Mucosa of descending colon (tissue), 3 donors: ENCODE data around the gene ENTPD2. TPM values are rescaled to one million over a fixed set of nuclear protein-coding genes. Genes with fewer than 3 reads are reported as not detected.

ENCODE experiments used
- ATAC-seq: fragments of 200-7000 bp; cut with Tn5 transposase; one replicate; pipeline ENCODE4 v1.9.1; 2020; ENCODE audit warnings: mild to moderate bottlenecking, moderate library complexity
- DNase-seq, 3 donors: peaks; one replicate each; pipeline ENCODE4 v3.0.0-alpha.2; 2020
- H3K36me3 ChIP-seq: fragments of 200-600 bp; one replicate; pipeline ENCODE4 v1.8.0; 2021; ENCODE audit warnings: low read depth, mild to moderate bottlenecking
- H3K4me1 ChIP-seq: fragments of 200-600 bp; one replicate; pipeline ENCODE4 v1.8.0; 2021; ENCODE audit warnings: low read depth, mild to moderate bottlenecking
- H3K4me3 ChIP-seq: fragments of 200-600 bp; one replicate; pipeline ENCODE4 v1.8.0; 2021; ENCODE audit warnings: mild to moderate bottlenecking
- H3K9me3 ChIP-seq: fragments of 200-600 bp; one replicate; pipeline ENCODE4 v1.8.0; 2021; ENCODE audit warnings: mild to moderate bottlenecking
- intact Hi-C, 2 donors: fragments of 100-400 bp; cut with DNase I in 1 of 2; cut with micrococcal nuclease in 1 of 2; formaldehyde crosslinking; loops; one replicate each; pipeline versions ENCODE4 v1.11.0 to v1.11.1; 2022; cut with DNase I, micrococcal nuclease
- total RNA-seq, 3 donors: library from RNA; stranded (reverse); fragmentation: NEBNext Ultra II Directional in 2 of 3; extraction: Animal tissue kit (Norgen Biotek cat#: 25700) in 2 of 3; gene quantifications; one replicate each; pipeline versions ENCODE4 v1.2.1 to v1.2.4, GENCODE V29; 2021 to 2023
- TF ChIP-seq, protein P1 (sequence below): fragments of 200-600 bp; IDR thresholded peaks from one replicate; pipeline ENCODE4 v1.8.0; 2022; ENCODE audit warnings: antibody characterized with exemption, mild to moderate bottlenecking
- donor health status: DM: no; HTN: no; CAD: no; lungs with moderate emphysema.
- donor health status: DM: no; HTN: no; CAD: no.
- donor health status: DM: no; HTN: yes; CAD: no.

ENTPD2 gene
- total RNA-seq, 3 donors from 2014 or later = 7.7 to 26.8 (median 10.7) TPM

DNA sequence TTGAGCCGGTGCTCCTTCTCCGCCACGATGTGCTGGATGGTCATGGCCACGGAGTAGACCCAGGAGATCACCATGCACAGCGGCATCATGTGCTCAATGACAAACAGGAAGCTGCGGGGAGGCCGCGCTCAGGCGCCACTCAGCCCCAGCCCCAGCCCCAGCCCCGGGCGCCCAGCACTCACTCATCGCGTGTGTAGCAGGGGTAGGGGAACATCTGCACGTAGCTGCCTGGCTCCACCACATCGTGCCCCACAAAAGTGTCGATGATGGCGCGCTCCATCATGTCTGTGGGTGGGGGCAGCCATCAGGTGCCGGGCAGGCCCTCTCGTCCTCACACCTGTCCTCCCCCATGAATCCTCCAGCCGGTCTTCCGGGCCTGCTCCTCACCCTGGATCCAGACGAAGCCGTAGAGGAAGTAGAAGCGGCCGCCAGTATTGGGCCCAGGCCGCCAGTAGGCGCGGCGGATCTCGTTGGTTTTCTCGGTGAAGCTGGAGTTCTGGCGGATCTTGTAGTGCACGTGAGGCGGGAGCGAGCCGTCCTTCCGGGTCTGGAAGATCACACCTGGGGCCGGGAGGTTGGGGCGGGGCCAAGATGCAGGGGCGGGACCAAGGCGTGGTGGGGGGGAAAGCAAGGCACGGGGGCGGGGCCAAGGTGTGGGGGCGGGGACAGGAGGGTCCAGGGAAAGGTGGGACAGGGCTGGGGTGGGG lies 35.9 kb downstream of the ENTPD2 start:
- intact Hi-C loops = no loop called here
- TF ChIP-seq, protein P1, sequence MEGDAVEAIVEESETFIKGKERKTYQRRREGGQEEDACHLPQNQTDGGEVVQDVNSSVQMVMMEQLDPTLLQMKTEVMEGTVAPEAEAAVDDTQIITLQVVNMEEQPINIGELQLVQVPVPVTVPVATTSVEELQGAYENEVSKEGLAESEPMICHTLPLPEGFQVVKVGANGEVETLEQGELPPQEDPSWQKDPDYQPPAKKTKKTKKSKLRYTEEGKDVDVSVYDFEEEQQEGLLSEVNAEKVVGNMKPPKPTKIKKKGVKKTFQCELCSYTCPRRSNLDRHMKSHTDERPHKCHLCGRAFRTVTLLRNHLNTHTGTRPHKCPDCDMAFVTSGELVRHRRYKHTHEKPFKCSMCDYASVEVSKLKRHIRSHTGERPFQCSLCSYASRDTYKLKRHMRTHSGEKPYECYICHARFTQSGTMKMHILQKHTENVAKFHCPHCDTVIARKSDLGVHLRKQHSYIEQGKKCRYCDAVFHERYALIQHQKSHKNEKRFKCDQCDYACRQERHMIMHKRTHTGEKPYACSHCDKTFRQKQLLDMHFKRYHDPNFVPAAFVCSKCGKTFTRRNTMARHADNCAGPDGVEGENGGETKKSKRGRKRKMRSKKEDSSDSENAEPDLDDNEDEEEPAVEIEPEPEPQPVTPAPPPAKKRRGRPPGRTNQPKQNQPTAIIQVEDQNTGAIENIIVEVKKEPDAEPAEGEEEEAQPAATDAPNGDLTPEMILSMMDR = no peak
- Histone ChIP-seq H3K4me1 (peaks cover 14% of the 10 kb centered on the region), H3K9me3 (no peaks in the 10 kb centered on the region), H3K4me3 (no peak overlapping the region), H3K36me3 (no peaks in the 10 kb centered on the region)
- DNase-seq = no peak
- no peak for ATAC-seq

DNA sequence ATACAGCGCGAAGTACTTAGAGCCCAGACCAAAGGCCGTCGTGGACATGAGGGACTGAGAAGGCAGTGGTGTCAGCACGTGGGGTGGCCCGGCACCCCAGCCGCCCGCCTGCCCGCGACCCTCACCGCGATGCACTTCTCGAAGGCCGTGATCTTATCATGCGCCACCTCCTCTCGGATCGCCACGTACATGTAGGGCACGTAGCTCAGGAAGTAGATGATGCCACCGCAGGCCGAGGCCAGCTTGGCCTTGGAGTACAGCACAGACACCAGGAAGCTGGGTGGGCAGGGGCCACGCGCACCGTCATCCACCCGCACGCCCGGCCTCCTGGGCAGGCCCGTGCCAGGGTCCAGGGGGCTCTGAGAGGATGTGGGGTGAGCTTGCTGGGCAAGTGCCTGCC lies 36.8 kb downstream of the ENTPD2 start:
- H3K9me3 ChIP-seq = no peaks in the 10 kb centered on the region
- intact Hi-C loops = no loop called here
- DNase-seq (no peak), ATAC-seq (no peak)
- peaks cover 5% of the 10 kb centered on the region for H3K4me1 ChIP-seq
- no peaks in the 10 kb centered on the region for H3K36me3 ChIP-seq
- no peak overlapping the region for H3K4me3 ChIP-seq
- TF ChIP-seq, protein P1 = no peak

DNA sequence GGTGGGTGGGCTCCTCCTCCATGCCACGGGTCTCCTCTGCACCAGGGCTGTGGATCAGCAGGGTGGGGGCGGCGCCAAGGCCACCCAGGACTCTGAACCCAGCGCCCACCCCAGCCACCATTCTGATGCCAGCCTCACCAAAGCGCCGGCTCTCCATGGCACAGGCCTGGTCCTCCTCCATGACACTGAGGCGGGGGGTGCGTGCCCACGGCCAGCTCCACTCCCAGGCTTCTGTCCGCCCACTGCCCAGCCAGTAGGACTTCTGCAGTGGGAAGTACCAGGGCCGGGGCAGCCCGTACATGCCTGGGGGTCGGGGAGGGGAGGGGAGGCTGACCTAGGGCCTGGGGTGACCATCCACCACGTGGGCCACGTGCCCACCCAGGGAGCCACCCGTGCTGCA lies 37.4 kb downstream of the ENTPD2 start:
- TF ChIP-seq, protein P1 = no peak
- ATAC-seq = no peak
- intact Hi-C loops = no loop called here
- no peak for DNase-seq
- Histone ChIP-seq H3K4me1 (peaks cover 3% of the 10 kb centered on the region), H3K9me3 (no peaks in the 10 kb centered on the region), H3K4me3 (no peak overlapping the region), H3K36me3 (no peaks in the 10 kb centered on the region)

DNA sequence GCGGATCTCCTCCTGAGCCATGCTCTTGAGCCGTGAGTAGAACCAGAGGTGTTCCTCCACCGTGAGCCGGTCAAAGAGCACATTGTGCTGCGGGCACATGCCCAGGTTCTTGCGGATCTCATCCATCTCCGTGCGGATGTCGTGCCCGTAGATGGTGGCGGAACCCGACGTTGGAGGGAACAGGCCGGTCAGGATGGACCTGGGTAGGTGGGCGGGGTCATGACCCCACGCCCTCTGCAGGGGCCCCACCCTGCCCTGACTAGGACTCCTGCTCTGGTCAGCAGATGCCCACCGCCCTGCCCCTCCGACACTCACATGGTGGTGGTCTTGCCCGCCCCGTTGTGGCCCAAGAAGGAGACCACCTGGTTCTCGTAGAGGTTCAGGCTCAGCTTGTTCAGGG lies 37.9 kb downstream of the ENTPD2 start:
- DNase-seq (no peak), ATAC-seq (no peak)
- Histone ChIP-seq H3K4me1 (no peaks in the 10 kb centered on the region), H3K9me3 (no peaks in the 10 kb centered on the region), H3K4me3 (no peak overlapping the region), H3K36me3 (no peaks in the 10 kb centered on the region)
- intact Hi-C loops = no loop called here
- TF ChIP-seq, protein P1 = no peak

DNA sequence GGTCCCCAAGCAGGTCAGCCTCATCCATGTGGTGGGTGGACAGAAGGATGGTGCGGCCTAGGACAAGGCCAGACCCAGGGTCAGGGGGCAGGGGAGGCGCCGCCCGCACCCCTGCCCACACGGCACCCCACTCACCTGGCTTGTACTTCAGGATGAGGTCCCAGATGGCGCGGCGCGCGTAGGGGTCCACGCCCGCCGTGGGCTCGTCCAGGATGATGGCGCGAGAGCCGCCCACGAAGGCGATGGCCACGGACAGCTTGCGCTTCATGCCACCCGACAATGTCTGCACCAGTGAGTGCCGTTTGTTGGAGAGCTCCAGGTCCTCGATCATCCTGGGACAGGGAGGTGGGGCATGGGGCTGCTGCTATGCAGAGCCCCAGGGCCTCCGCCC lies 38.3 kb downstream of the ENTPD2 start:
- no peak for ATAC-seq
- no peaks in the 10 kb centered on the region for H3K36me3 ChIP-seq

More for the DNA sequence above, 38.3 kb downstream of the ENTPD2 start:
- Histone ChIP-seq H3K9me3 (no peaks in the 10 kb centered on the region), H3K4me1 (no peaks in the 10 kb centered on the region), H3K4me3 (no peak overlapping the region)
- TF ChIP-seq, protein P1 = no peak
- DNase-seq = no peak
- intact Hi-C loops = no loop called here
